Naive thymus-derived CD8-positive, alpha-beta T cell (primary cell): ENCODE measurements around the gene FAM118B. TPM values are rescaled to one million over a fixed set of nuclear protein-coding genes. Genes with fewer than 3 reads are reported as not detected.
"Not testable (repeated sequence)": the region's sequence is repeated elsewhere in the genome, so short reads cannot be mapped to it uniquely, and the experiment has no call there.

ENCODE experiments used
- ATAC-seq, 2 donors: fragments of 150-1000 bp; cut with Tn5 transposase in 1 of 2; sonication (Bioruptor Pico), chemical (Tn5 transposase) in 1 of 2; 1 replicate in 1 of 2; 2 replicates in 1 of 2; pipeline ENCODE4 v1.10.0; 2021; ENCODE audit warnings: mild to moderate bottlenecking in 2 of 2, moderate library complexity in 2 of 2
- POLR2A ChIA-PET: fragments of 350-600 bp; sonication (Branson Sonifier 250); formaldehyde crosslinking; loops from one replicate; lab custom pipeline; 2021; ENCODE audit warnings: antibody characterized with exemption; lab: Charles Lee
- DNase-seq, 10 donors: peaks; one replicate each; pipeline versions ENCODE4 v3.0.0 to v3.0.0-alpha.2; 2020 to 2022
- H3K27ac Mint-ChIP-seq, 10 donors: one replicate each; pipeline ENCODE4 v1.8.0; 2020 to 2022; ENCODE audit warnings: mild to moderate bottlenecking in 10 of 10, mixed read lengths in 10 of 10, moderate library complexity in 4 of 10, inconsistent platforms in 1 of 10
- H3K27me3 Mint-ChIP-seq, 5 donors: one replicate each; pipeline ENCODE4 v1.8.0; 2021 to 2022; ENCODE audit warnings: mixed read lengths in 5 of 5
- H3K36me3 Mint-ChIP-seq, 3 donors: one replicate each; pipeline ENCODE4 v1.8.0; 2020 to 2022; ENCODE audit warnings: mixed read lengths in 3 of 3, mild to moderate bottlenecking in 2 of 3, inconsistent platforms in 1 of 3
- H3K4me1 Mint-ChIP-seq, 4 donors: one replicate each; pipeline ENCODE4 v1.8.0; 2021 to 2022; ENCODE audit warnings: mixed read lengths in 4 of 4
- H3K4me3 Mint-ChIP-seq, 10 donors: one replicate each; pipeline ENCODE4 v1.8.0; 2020 to 2022; ENCODE audit warnings: mild to moderate bottlenecking in 10 of 10, mixed read lengths in 10 of 10, moderate library complexity in 6 of 10, inconsistent platforms in 1 of 10
- H3K9me3 Mint-ChIP-seq, 9 donors: one replicate each; pipeline ENCODE4 v1.8.0; 2020 to 2022; ENCODE audit warnings: mixed read lengths in 9 of 9, mild to moderate bottlenecking in 3 of 9, inconsistent platforms in 1 of 9, moderate library complexity in 1 of 9
- polyA plus RNA-seq, 3 donors: library from polyadenylated mRNA; unstranded; fragments of 300-500 nt; fragmentation: Illumina TruSeq; gene quantifications; one replicate each; pipeline ENCODE4 v1.2.3, GENCODE V29; 2021
- total RNA-seq, 8 experiments: library from RNA in 2 of 8; stranded (reverse) in 2 of 8; gene quantifications; one replicate each; pipeline ENCODE4 v1.2.3 and lab custom pipeline; 2021 to 2026

Gene FAM118B
- total and polyA plus RNA-seq, 5 experiments from 2014 or later = 8.9 to 16.3 (median 12.4) TPM

DNA sequence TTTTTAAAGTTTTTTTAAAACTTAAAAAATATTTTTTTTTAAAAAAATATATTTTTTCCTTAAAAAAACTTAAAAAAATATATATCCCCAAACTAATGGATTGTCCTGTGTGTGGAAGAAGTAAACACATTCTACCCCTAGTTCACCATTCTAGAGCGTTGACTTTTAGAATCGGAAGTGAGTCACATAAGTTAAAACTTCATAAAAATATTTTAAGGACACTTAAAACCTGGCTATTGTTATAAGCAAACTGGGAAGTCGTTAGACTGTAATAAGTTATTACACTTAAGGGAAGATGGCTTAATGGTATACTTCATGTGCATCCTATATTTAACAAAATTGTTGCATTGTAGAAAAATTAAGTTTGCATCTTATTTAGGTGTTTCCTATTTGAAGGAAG lies 21.1 kb downstream of the FAM118B start:
- ATAC-seq (no peak), DNase-seq (no peak)
- Mint-ChIP-seq H3K4me1 (peaks cover 0 to 3% (median under 1%) of the 10 kb centered on the region in 4 donors), H3K4me3 (no peak overlapping the region), H3K27ac (no peak overlapping the region), H3K9me3 (no peaks in the 10 kb centered on the region), H3K27me3 (no peaks in the 10 kb centered on the region), H3K36me3 (peaks cover 6 to 42% (median 7%) of the 10 kb centered on the region in 3 donors)
- POLR2A ChIA-PET = no interaction called here

DNA sequence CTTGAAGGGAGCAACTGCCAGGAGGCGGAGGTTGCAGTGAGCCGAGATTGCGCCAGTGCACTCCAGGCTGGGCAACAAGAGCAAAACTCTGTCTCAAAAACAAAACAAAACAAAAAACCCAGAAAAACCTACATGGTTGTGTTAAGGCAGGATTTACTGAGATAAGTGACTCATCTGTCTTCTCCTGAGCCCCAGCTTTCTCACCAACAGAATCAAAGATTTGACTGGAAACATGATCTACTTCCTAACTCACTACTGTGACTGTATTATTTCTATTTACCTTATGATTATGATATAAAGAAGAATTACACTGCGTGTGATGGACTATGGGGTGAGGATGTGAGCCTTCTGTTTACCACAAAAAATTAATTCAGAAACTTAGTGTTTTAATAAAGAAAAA lies 21.8 kb downstream of the FAM118B start:
- ATAC-seq (no peak), DNase-seq (no peak)
- Mint-ChIP-seq H3K9me3 (no peaks in the 10 kb centered on the region), H3K4me3 (no peak overlapping the region), H3K27ac (no peak overlapping the region), H3K36me3 (peaks cover 7 to 49% (median 9%) of the 10 kb centered on the region in 3 donors), H3K4me1 (peaks cover 0 to 3% (median under 1%) of the 10 kb centered on the region in 4 donors), H3K27me3 (no peaks in the 10 kb centered on the region)
- POLR2A ChIA-PET = no interaction called here

DNA sequence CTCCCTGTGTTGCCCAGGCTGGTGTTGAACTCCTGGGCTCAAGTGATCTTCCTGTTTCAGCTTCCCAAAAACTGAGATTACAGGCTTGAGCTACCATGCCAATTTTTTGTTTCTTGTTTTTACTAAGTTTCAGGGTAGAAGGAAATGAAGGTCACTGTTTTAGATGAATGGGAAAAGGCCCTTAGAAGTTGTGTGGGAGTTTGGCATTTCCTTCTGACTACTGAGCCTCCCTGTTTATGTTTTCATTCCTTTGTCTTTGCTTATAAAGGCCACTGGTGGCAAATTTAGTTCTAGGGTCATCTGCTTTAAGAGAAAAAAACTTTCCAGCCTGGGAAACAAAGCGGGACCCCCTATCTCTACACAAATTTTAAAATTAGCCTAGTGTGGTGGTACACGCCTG lies 35.1 kb downstream of the FAM118B start:
- DNase-seq = no peak
- Mint-ChIP-seq H3K27me3 (no peaks in the 10 kb centered on the region), H3K4me3 (no peak overlapping the region), H3K36me3 (peaks cover 0 to 54% (median 7%) of the 10 kb centered on the region in 3 donors), H3K27ac (peak overlapping the region in 1 of 10 donors; percentile 22), H3K4me1 (no peaks in the 10 kb centered on the region), H3K9me3 (no peaks in the 10 kb centered on the region)
- POLR2A ChIA-PET = no interaction called here
- no peak for ATAC-seq

- no peak overlapping the region for H3K4me3 Mint-ChIP-seq
- H3K9me3 Mint-ChIP-seq = no peaks in the 10 kb centered on the region
- no peak for DNase-seq
- H3K36me3 Mint-ChIP-seq = peaks cover 0 to 38% (median 4%) of the 10 kb centered on the region in 3 donors
- no peak for ATAC-seq
- POLR2A ChIA-PET = no interaction called here
- H3K27me3 Mint-ChIP-seq = no peaks in the 10 kb centered on the region
- H3K4me1 Mint-ChIP-seq = peaks cover 0 to 3% (median 0%) of the 10 kb centered on the region in 4 donors
- peak overlapping the region in 3 of 10 donors; percentile 9 to 27 (median 18) for H3K27ac Mint-ChIP-seq
Observed at GRCh38 chr11:126253265-126253664, 41.7 kb downstream of the FAM118B start.

DNA sequence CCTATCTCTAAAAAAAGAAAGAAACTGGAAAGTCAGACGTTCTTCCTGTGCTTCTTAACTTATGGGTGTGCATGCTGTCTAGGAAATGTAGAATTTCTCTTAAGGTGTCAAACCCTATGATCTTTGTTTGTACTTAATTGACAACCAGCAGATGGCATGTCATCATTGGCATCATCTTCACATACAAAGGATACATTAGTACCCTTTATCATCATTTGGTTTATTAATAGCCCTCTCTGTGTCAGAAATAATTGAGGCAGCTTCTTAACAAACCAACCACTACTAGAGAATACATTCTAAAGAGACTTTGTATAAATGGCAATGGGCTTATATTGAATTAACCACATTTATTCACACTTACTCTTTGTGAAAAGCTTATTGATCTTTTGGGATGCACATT lies 43.2 kb downstream of the FAM118B start:
- DNase-seq (no peak), ATAC-seq (no peak)
- Mint-ChIP-seq H3K36me3 (peaks cover 0 to 33% (median 4%) of the 10 kb centered on the region in 3 donors), H3K27me3 (no peaks in the 10 kb centered on the region), H3K27ac (peak overlapping the region in 3 of 10 donors; percentile 22 to 46 (median 24)), H3K4me1 (peaks cover 0 to 3% (median 0%) of the 10 kb centered on the region in 4 donors), H3K4me3 (no peak overlapping the region), H3K9me3 (no peaks in the 10 kb centered on the region)
- POLR2A ChIA-PET = no interaction called here

- H3K27me3 Mint-ChIP-seq, POLR2A ChIA-PET, DNase-seq, ATAC-seq, H3K4me1 Mint-ChIP-seq, H3K9me3 Mint-ChIP-seq, H3K4me3 Mint-ChIP-seq: not testable (repeated sequence)
- H3K36me3 Mint-ChIP-seq = peaks cover 0 to 36% (median 4%) of the 10 kb centered on the region in 3 donors
- H3K27ac Mint-ChIP-seq = peak overlapping the region in 2 of 10 donors; percentile 46 to 75
Observed at GRCh38 chr11:126255507-126255906, 43.9 kb downstream of the FAM118B start.

GRCh38 chr11:126256216-126256615 lies 44.6 kb downstream of the FAM118B start:
- no peaks in the 10 kb centered on the region for H3K27me3 Mint-ChIP-seq
- H3K4me3 Mint-ChIP-seq = no peak overlapping the region
- H3K27ac Mint-ChIP-seq = peak overlapping the region in 4 of 10 donors; percentile 25 to 78 (median 36)
- no peaks in the 10 kb centered on the region for H3K9me3 Mint-ChIP-seq
- H3K36me3 Mint-ChIP-seq = peaks cover 0 to 36% (median 4%) of the 10 kb centered on the region in 3 donors
- POLR2A ChIA-PET = no interaction called here
- peaks cover 0 to 3% (median 0%) of the 10 kb centered on the region in 4 donors for H3K4me1 Mint-ChIP-seq
- ATAC-seq (no peak), DNase-seq (no peak)

DNA sequence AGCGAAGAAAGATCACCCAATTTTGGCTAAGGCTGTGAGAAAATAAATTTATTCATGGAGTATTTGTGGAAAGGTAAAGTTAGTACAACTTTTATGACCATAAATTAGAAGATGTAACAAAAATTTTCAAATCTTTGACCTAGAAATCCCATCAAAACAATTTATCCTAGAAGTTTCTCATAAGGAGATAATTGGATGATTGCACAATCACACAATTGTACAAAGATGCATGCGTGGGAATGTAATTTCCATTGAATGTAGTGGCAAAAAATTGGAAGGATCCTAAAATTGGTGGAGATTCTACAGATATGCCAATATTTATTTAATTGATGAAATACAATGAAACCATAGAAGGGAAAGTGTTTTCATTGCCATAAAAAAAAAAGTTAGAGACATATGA lies 45.6 kb downstream of the FAM118B start:
- H3K27me3 Mint-ChIP-seq = no peaks in the 10 kb centered on the region
- ATAC-seq (no peak), DNase-seq (no peak)
- no peaks in the 10 kb centered on the region for H3K9me3 Mint-ChIP-seq
- no peak overlapping the region for H3K4me3 Mint-ChIP-seq
- peaks cover 0 to 36% (median 4%) of the 10 kb centered on the region in 3 donors for H3K36me3 Mint-ChIP-seq
- POLR2A ChIA-PET = no interaction called here
- H3K4me1 Mint-ChIP-seq = peaks cover 0 to 3% (median under 1%) of the 10 kb centered on the region in 4 donors
- H3K27ac Mint-ChIP-seq = peak overlapping the region in 4 of 10 donors; percentile 25 to 78 (median 40)

GRCh38 chr11:126257764-126258163 lies 46.2 kb downstream of the FAM118B start:
- Mint-ChIP-seq H3K9me3 (no peaks in the 10 kb centered on the region), H3K36me3 (peaks cover 0 to 42% (median 4%) of the 10 kb centered on the region in 3 donors), H3K27me3 (no peaks in the 10 kb centered on the region), H3K4me3 (no peak overlapping the region), H3K27ac (peak overlapping the region in 8 of 10 donors; percentile 18 to 58 (median 30)), H3K4me1 (peaks cover 0 to 3% (median under 1%) of the 10 kb centered on the region in 4 donors)
- DNase-seq (no peak), ATAC-seq (no peak)
- POLR2A ChIA-PET = no interaction called here

DNA sequence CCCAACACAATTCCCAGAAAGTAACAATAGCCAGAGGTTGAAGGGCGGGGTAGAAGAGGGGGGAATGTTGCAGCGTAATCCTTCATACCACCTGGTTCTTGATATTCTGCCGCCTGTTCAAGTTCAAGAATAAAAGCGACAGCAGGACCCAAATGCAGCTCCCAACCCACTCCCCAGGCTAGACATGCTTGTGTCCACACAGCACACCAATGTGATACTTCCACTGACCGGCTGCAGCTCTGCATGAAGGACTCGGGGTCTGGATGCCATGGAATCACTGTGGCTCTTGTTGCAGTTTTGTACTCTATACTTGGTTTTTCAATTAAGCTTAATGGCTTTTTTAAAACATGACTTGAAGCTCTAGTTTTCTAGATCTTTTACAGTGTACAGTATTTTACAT lies 50.6 kb downstream of the FAM118B start:
- no peaks in the 10 kb centered on the region for H3K27me3 Mint-ChIP-seq
- no peak for ATAC-seq
- H3K4me3 Mint-ChIP-seq = no peak overlapping the region
- H3K4me1 Mint-ChIP-seq = peaks cover 8 to 15% (median 11%) of the 10 kb centered on the region in 4 donors
- H3K27ac Mint-ChIP-seq = peak overlapping the region in 1 of 10 donors; percentile 1
- H3K9me3 Mint-ChIP-seq = no peaks in the 10 kb centered on the region
- POLR2A ChIA-PET = interaction anchor here (1.6 kb wide), 1 partner anchor 49 kb away, joined by 3 read pairs; no protein-coding TSS in a partner anchor
- DNase-seq = no peak
- H3K36me3 Mint-ChIP-seq = peaks cover 0 to 72% (median 18%) of the 10 kb centered on the region in 3 donors

- peak overlapping the region in 4 of 10 donors; percentile 45 to 83 (median 60) for H3K27ac Mint-ChIP-seq
- no peak for DNase-seq
- POLR2A ChIA-PET = interaction anchor here (1.6 kb wide), 1 partner anchor 50 kb away, joined by 3 read pairs; no protein-coding TSS in a partner anchor
Observed at GRCh38 chr11:126263489-126263888, 51.9 kb downstream of the FAM118B start.

GRCh38 chr11:126265811-126266210 lies 54.2 kb downstream of the FAM118B start:
- Mint-ChIP-seq H3K27ac (peak overlapping the region in 9 of 10 donors; percentile 12 to 98 (median 60)), H3K36me3 (peaks cover 0 to 61% (median 18%) of the 10 kb centered on the region in 3 donors), H3K4me1 (peaks cover 23 to 47% (median 37%) of the 10 kb centered on the region in 4 donors), H3K9me3 (no peaks in the 10 kb centered on the region), H3K27me3 (peaks cover 0 to 1% (median 0%) of the 10 kb centered on the region in 5 donors), H3K4me3 (peak overlapping the region in 4 of 10 donors; percentile 22 to 60 (median 46))
- POLR2A ChIA-PET = no interaction called here
- ATAC-seq = no peak
- no peak for DNase-seq

More at GRCh38 chr11:126263489-126263888, 51.9 kb downstream of the FAM118B start:
- H3K9me3 Mint-ChIP-seq = no peaks in the 10 kb centered on the region
- H3K36me3 Mint-ChIP-seq = peaks cover 0 to 69% (median 18%) of the 10 kb centered on the region in 3 donors
- H3K27me3 Mint-ChIP-seq = no peaks in the 10 kb centered on the region
- no peak overlapping the region for H3K4me3 Mint-ChIP-seq
- peaks cover 9 to 24% (median 20%) of the 10 kb centered on the region in 4 donors for H3K4me1 Mint-ChIP-seq
- no peak for ATAC-seq

- ATAC-seq = no peak
- POLR2A ChIA-PET = interaction anchor here (1.0 to 6.6 kb wide), 5 partner anchors 9 to 56 kb away, joined by 4 to 91 read pairs (median 9); partner anchors contain the start of genes DCPS, FAM118B, RPUSD4 and TIRAP
Observed at GRCh38 chr11:126267650-126268049, 56.1 kb downstream of the FAM118B start.

More at GRCh38 chr11:126267650-126268049, 56.1 kb downstream of the FAM118B start:
- H3K27me3 Mint-ChIP-seq = peaks cover 0 to 1% (median 0%) of the 10 kb centered on the region in 5 donors
- DNase-seq = no peak
- H3K4me3 Mint-ChIP-seq = peak overlapping the region; percentile 95 to 98 (median 97)
- H3K9me3 Mint-ChIP-seq = no peaks in the 10 kb centered on the region
- H3K4me1 Mint-ChIP-seq = peaks cover 24 to 49% (median 42%) of the 10 kb centered on the region in 4 donors
- H3K36me3 Mint-ChIP-seq = peaks cover 0 to 54% (median 18%) of the 10 kb centered on the region in 3 donors
- H3K27ac Mint-ChIP-seq = peak overlapping the region; percentile 95 to 99 (median 98)
